ENCODE data around the gene PIGS. TPM values are rescaled to one million over a fixed set of nuclear protein-coding genes. Genes with fewer than 3 reads are reported as not detected.
"Not testable (repeated sequence)": the region's sequence is repeated elsewhere in the genome, so short reads cannot be mapped to it uniquely, and the experiment has no call there.

PIGS gene
- total RNA-seq, 4 donors from 2014 or later: 47.0 to 188 (median 107) TPM

- Histone ChIP-seq H3K9me3 (no peaks in the 10 kb centered on the region), H3K4me1 (peaks cover 0 to 12% (median 0%) of the 10 kb centered on the region in 4 donors), H3K27me3 (no peaks in the 10 kb centered on the region), H3K4me3 (no peak overlapping the region), H3K27ac (no peak overlapping the region), H3K36me3 (no peaks in the 10 kb centered on the region)
- TF ChIP-seq POLR2A (IDR thresholded peaks at IDR 0.05): no peak
- no peak for TF ChIP-seq CTCF (IDR thresholded peaks at IDR 0.05)
- DNase-seq: no peak
Measured at GRCh38 chr17:28527181-28527681, 44.1 kb downstream of the PIGS start.

DNA sequence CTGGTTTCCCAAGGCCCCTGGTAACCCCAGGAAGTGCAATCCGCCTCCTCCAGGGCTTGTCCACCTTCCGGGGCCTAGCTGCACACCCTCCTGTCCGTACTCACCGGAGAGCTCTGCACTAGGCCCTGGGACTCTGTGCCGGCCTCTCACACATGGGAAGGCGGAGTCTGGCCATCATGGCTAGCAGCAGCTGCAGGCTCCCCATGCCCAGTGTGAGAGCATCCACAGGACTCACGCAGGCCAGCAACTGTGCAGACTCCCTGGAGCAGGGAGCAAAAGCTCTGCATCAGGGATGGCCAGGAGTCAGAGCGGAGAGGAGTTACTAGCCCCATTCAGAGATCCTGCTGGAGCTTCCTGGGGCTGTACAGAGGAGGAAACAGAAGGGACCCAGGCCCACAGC is 44.9 kb downstream of the PIGS start:
- TF ChIP-seq CTCF (IDR thresholded peaks at IDR 0.05) (no peak), POLR2A (IDR thresholded peaks at IDR 0.05) (no peak)
- H3K4me3 ChIP-seq: no peak overlapping the region
- no peak overlapping the region for H3K27ac ChIP-seq
- no peak for DNase-seq
- no peaks in the 10 kb centered on the region for H3K9me3 ChIP-seq
- H3K27me3 ChIP-seq: no peaks in the 10 kb centered on the region
- peaks cover 0 to 12% (median 0%) of the 10 kb centered on the region in 4 donors for H3K4me1 ChIP-seq
- no peaks in the 10 kb centered on the region for H3K36me3 ChIP-seq

DNA sequence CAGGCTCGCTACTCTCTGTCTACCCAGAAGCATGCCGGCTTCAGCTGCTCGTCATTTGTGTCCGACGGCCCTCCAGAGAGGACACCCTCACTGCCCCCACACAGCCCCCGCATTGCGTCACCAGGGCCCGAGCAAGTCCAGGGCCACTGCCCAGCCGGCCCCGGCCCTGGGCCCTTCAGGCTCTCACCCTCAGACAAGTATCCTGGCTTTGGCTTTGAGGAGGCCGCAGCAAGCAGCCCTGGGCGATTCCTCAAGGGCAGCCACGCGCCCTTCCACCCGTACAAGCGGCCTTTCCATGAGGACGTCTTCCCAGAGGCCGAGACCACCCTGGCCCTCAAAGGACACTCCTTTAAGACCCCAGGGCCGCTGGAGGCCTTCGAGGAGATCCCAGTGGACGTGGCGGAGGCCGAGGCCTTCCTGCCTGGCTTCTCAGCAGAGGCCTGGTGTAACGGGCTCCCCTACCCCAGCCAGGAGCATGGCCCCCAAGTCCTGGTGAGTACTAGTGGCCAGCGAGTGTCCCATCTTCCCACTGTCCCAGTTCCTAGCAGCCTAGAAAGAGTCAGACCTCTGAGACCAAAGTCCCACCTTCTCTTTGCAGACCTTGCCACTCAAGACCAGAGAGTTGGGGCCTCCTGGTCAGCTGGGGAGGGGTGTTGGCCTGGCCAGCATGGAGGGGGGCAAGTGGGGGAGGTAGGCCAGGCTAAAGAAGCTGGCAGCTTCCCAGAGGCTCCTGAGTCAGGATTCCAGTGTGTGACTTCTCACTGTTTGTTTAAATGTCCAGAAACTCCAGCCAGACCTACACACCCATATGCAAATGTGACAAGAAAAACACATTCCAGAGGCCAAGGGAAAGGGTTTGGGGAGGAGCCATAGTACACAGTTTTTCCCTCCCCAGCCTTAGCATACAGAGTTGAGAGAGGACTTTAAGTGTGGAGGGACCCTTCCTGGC is 46.6 kb downstream of the PIGS start:
- H3K27me3 ChIP-seq: no peaks in the 10 kb centered on the region
- peaks cover 0 to 12% (median 0%) of the 10 kb centered on the region in 4 donors for H3K4me1 ChIP-seq
- no peaks in the 10 kb centered on the region for H3K9me3 ChIP-seq
- no peak overlapping the region for H3K4me3 ChIP-seq
- TF ChIP-seq CTCF (IDR thresholded peaks at IDR 0.05): no peak
- TF ChIP-seq POLR2A (IDR thresholded peaks at IDR 0.05): no peak
- no peaks in the 10 kb centered on the region for H3K36me3 ChIP-seq
- no peak for DNase-seq
- H3K27ac ChIP-seq: no peak overlapping the region

GRCh38 chr17:28523876-28524275 is 47.4 kb downstream of the PIGS start:
- Histone ChIP-seq H3K4me1 (peaks cover 0 to 12% (median 0%) of the 10 kb centered on the region in 4 donors), H3K9me3 (no peaks in the 10 kb centered on the region), H3K36me3 (no peaks in the 10 kb centered on the region), H3K27ac (no peak overlapping the region), H3K27me3 (no peaks in the 10 kb centered on the region), H3K4me3 (no peak overlapping the region)
- no peak for TF ChIP-seq CTCF (IDR thresholded peaks at IDR 0.05)
- TF ChIP-seq POLR2A (IDR thresholded peaks at IDR 0.05): no peak
- no peak for DNase-seq

DNA sequence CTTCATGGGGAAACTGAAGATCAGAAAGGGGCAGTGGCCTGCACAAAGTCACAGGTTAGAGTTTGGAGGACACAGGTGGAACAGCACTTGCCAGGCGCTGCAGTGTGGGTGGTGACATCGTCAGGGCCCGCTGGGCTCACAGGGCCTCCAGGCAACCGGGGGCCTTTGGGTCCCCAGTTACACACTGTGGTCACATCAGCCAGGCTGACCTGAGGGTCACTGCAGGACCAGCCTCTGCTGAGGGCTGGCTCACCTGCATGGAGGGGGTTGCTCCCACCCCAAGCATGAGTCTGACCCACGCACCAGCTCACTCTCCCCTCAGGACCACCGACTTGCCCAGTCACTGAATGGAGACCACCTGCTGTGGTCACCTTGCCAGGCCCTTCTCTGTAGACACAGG is 48.1 kb downstream of the PIGS start:
- Histone ChIP-seq H3K9me3 (no peaks in the 10 kb centered on the region), H3K4me1 (peaks cover 0 to 12% (median 0%) of the 10 kb centered on the region in 4 donors), H3K27ac (no peak overlapping the region), H3K27me3 (no peaks in the 10 kb centered on the region), H3K4me3 (no peak overlapping the region), H3K36me3 (no peaks in the 10 kb centered on the region)
- no peak for DNase-seq
- TF ChIP-seq CTCF (IDR thresholded peaks at IDR 0.05): no peak
- no peak for TF ChIP-seq POLR2A (IDR thresholded peaks at IDR 0.05)

- not testable (repeated sequence) for H3K9me3 ChIP-seq, H3K4me3 ChIP-seq, DNase-seq, H3K36me3 ChIP-seq, H3K27ac ChIP-seq, H3K27me3 ChIP-seq
- H3K4me1 ChIP-seq: peaks cover 0 to 12% (median 0%) of the 10 kb centered on the region in 4 donors
Measured at GRCh38 chr17:28522281-28522680, 49.0 kb downstream of the PIGS start.
